SU-DHL-6 (cell line): Measurements from ENCODE around the gene ARFGEF2.

Experiments used
- H2AFZ ChIP-seq: fragments of 200-600 bp; sonication (generic); 2 replicates; pipeline ENCODE4 v1.6.1; 2014; ENCODE audit warnings: low read depth, mild to moderate bottlenecking, moderate library complexity, mixed read lengths, antibody characterized with exemption, low read length; ENCODE audit not compliant: severe bottlenecking
- H3F3A ChIP-seq: fragments of 200-600 bp; shearing (Covaris generic); 2 replicates; pipeline ENCODE4 v1.6.0; 2016; ENCODE audit warnings: antibody characterized with exemption, mild to moderate bottlenecking; ENCODE audit not compliant: insufficient read depth
- H3K27ac ChIP-seq: fragments of 200-600 bp; sonication (generic); 2 replicates; pipeline ENCODE4 v1.5.1; 2016; ENCODE audit warnings: low read depth, mild to moderate bottlenecking, low read length, moderate library complexity, mixed read lengths
- H3K27me3 ChIP-seq: fragments of 200-600 bp; sonication (generic), shearing (Covaris generic); 2 replicates; pipeline ENCODE4 v1.6.0; 2014; ENCODE audit warnings: mild to moderate bottlenecking, low read length
- H3K36me3 ChIP-seq: fragments of 200-600 bp; sonication (generic); 2 replicates; pipeline ENCODE4 v1.6.1; 2014; ENCODE audit warnings: mild to moderate bottlenecking, low read length, mixed read lengths
- H3K4me2 ChIP-seq: fragments of 300-600, 200-600 bp; shearing (Covaris generic), sonication (generic); 2 replicates; pipeline ENCODE4 v1.6.0; 2014; ENCODE audit warnings: low read length, low read depth, mild to moderate bottlenecking; ENCODE audit not compliant: poor library complexity, severe bottlenecking
- H3K4me3 ChIP-seq: fragments of 200-600 bp; sonication (generic); 2 replicates; pipeline ENCODE4 v1.5.1; 2014; ENCODE audit warnings: antibody characterized with exemption, low read length, mild to moderate bottlenecking, mixed read lengths; ENCODE audit not compliant: insufficient read depth, poor library complexity, severe bottlenecking
- H3K79me2 ChIP-seq: fragments of 200-600 bp; sonication (generic); 2 replicates; pipeline ENCODE4 v1.6.1; 2014; ENCODE audit warnings: mild to moderate bottlenecking, low read length, moderate library complexity; ENCODE audit not compliant: insufficient read depth
- H3K9ac ChIP-seq: fragments of 200-600 bp; sonication (generic); 2 replicates; pipeline ENCODE4 v1.7.0; 2014; ENCODE audit warnings: mild to moderate bottlenecking, low read length
- H3K9me2 ChIP-seq: fragments of 200-600 bp; sonication (generic); replicated peaks from 2 replicates; pipeline ENCODE4 v1.6.1; 2014; ENCODE audit warnings: low read length; ENCODE audit not compliant: insufficient read depth
- H3K9me3 ChIP-seq: fragments of 200-600 bp; sonication (generic); 2 replicates; pipeline ENCODE4 v1.6.1; 2014; ENCODE audit warnings: low read length, mixed read lengths; ENCODE audit not compliant: insufficient read depth
- H4K20me1 ChIP-seq: fragments of 200-600 bp; sonication (generic); 2 replicates; pipeline ENCODE4 v1.6.1; 2014; ENCODE audit warnings: low read depth, mild to moderate bottlenecking, antibody characterized with exemption, low read length, moderate library complexity, mixed read lengths
- EZH2phosphoT487 ChIP-seq: fragments of 200-600 bp; sonication (generic), shearing (Covaris generic); conservative IDR thresholded peaks from 2 replicates; pipeline ENCODE4 v1.6.1; 2018; ENCODE audit warnings: mild to moderate bottlenecking, antibody characterized with exemption, low read length, moderate library complexity, mixed read lengths
- TF ChIP-seq, protein P1 (sequence below): fragments of 200-600 bp; sonication (generic); IDR thresholded peaks from one replicate; pipeline ENCODE4 v1.5.1; 2017; ENCODE audit warnings: antibody characterized with exemption, mild to moderate bottlenecking, low read length, moderate library complexity; ENCODE audit not compliant: insufficient read depth, poor library complexity, severe bottlenecking

Gene ARFGEF2

DNA sequence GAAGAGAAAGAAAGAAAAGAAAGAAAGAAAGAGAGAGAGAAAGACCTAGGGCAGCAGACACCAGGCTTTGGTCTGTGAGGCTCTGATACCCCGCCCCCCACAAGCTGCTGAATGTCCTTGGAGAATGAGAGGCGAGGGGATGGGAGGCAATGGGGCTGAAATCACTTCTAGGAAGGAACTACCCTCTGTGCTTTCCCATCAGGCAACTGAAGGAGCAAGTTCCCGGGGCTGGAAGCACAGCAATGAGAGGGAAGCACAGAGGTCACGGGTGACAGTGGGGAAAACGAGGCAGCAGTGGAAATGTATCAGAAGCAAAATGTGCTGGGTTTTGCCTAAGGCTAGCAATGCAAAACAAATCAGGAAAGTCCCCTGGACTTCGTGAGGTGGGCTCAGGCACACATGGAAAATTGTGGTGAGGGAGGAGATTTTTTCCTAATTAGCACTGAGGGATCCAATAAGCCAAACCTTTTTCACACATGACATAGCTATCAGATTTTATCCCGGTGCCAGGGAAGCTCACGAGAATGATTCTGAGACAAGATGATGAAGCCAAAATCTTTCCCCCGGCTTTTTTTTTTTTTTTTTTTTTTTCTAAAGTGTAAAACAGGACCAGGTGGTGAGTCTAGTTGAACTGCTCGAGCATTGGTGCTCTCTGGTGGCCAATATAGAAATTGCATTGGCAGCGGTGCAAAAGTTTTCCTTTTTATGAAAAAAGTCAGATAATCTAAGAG is 16.8 kb upstream of the ARFGEF2 start:
- no peaks in the 10 kb centered on the region for H3K36me3 ChIP-seq
- H3K4me3 ChIP-seq = no peak overlapping the region
- TF ChIP-seq EZH2phosphoT487 = no peak
- TF ChIP-seq, protein P1, sequence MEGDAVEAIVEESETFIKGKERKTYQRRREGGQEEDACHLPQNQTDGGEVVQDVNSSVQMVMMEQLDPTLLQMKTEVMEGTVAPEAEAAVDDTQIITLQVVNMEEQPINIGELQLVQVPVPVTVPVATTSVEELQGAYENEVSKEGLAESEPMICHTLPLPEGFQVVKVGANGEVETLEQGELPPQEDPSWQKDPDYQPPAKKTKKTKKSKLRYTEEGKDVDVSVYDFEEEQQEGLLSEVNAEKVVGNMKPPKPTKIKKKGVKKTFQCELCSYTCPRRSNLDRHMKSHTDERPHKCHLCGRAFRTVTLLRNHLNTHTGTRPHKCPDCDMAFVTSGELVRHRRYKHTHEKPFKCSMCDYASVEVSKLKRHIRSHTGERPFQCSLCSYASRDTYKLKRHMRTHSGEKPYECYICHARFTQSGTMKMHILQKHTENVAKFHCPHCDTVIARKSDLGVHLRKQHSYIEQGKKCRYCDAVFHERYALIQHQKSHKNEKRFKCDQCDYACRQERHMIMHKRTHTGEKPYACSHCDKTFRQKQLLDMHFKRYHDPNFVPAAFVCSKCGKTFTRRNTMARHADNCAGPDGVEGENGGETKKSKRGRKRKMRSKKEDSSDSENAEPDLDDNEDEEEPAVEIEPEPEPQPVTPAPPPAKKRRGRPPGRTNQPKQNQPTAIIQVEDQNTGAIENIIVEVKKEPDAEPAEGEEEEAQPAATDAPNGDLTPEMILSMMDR = peak; percentile 83
- H3K9ac ChIP-seq = no peak overlapping the region
- H3K27ac ChIP-seq = no peak overlapping the region
- no peaks in the 10 kb centered on the region for H3K9me2 ChIP-seq
- no peak overlapping the region for H3K4me2 ChIP-seq
- no peak overlapping the region for H2AFZ ChIP-seq
- H3K9me3 ChIP-seq = no peaks in the 10 kb centered on the region
- no peaks in the 10 kb centered on the region; the same call in 1 of the 2 replicates for H4K20me1 ChIP-seq
- H3F3A ChIP-seq = no peaks in the 10 kb centered on the region
- no peaks in the 10 kb centered on the region for H3K27me3 ChIP-seq
- H3K79me2 ChIP-seq = no peaks in the 10 kb centered on the region

DNA sequence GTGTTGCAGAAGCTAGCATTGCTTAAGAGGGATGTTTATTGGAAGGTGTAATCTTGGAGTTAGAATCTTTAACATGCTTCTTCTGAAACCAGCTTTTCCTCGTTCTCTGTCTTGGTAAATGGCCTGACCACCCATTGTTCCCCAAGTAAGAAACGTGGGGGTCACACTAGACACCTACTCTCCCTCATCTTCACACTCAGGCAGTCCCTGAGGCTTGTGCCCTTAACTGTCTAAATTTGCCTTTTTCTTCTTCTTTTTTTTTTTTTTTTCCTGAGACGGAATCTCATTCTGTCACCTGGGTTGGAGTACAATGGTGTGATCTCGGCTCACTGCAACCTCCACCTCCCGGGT is 16.2 kb upstream of the ARFGEF2 start:
- Histone ChIP-seq H3F3A (no peaks in the 10 kb centered on the region), H3K27me3 (no peaks in the 10 kb centered on the region), H3K36me3 (no peaks in the 10 kb centered on the region), H2AFZ (no peak overlapping the region), H3K27ac (no peak overlapping the region), H3K4me2 (no peak overlapping the region), H3K79me2 (no peaks in the 10 kb centered on the region), H3K9me2 (no peaks in the 10 kb centered on the region), H4K20me1 (no peaks in the 10 kb centered on the region; the same call in 1 of the 2 replicates), H3K4me3 (no peak overlapping the region), H3K9ac (no peak overlapping the region), H3K9me3 (no peaks in the 10 kb centered on the region)
- TF ChIP-seq EZH2phosphoT487 = no peak
- TF ChIP-seq, protein P1 = no peak

DNA sequence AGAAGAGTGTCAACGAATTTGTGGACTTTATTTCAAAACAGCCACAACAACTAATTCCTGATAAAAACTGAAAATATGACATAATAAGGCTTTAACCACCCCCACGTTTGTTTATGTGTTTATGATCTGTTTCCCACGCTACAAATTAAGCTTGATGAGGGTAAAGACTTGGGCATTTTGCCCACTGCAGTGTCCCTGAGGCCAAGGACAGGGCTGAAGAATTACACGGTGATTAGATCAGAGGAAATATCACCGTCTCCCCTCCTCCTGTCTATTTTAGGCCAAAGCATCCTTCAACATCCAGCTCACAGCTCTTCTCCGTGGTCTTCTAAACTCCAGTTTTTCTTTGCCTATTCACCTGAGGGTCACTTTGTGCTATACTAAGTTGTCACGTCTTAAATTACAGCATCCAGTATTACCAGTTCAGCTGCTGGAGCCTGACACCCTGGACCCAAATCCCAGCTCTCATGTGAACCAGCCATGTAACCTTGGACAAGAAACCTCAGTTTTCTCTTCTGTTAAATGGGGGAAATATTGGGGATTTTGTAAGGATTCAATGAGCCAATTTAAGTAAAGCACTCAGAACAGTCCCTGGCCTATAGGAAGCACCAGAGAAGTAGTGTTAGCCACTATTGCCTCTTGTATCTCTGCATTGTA is 15.2 kb upstream of the ARFGEF2 start:
- Histone ChIP-seq H3K27ac (no peak overlapping the region), H4K20me1 (no peaks in the 10 kb centered on the region; the same call in 1 of the 2 replicates), H3K79me2 (no peaks in the 10 kb centered on the region), H3F3A (no peaks in the 10 kb centered on the region), H3K9me2 (no peaks in the 10 kb centered on the region), H3K4me3 (no peak overlapping the region), H2AFZ (no peak overlapping the region), H3K27me3 (no peaks in the 10 kb centered on the region), H3K4me2 (no peak overlapping the region), H3K9ac (no peak overlapping the region), H3K9me3 (no peaks in the 10 kb centered on the region), H3K36me3 (no peaks in the 10 kb centered on the region)
- TF ChIP-seq, protein P1 = no peak
- TF ChIP-seq EZH2phosphoT487 = no peak
